Neural progenitor cell (in vitro differentiated cells): Measurements from ENCODE around the gene IRF1. TPM values are rescaled to one million over a fixed set of nuclear protein-coding genes. Genes with fewer than 3 reads are reported as not detected.
"Not testable (repeated sequence)": the region's sequence is repeated elsewhere in the genome, so short reads cannot be mapped to it uniquely, and the experiment has no call there.

Source experiments
- DNase-seq: peaks from one replicate; pipeline ENCODE4 v3.0.0-alpha.2; 2016; ENCODE audit warnings: low spot score
- H2AFZ ChIP-seq: fragments of 200-600 bp; sonication (generic); replicated peaks from 2 replicates; pipeline ENCODE4 v1.6.1; 2016; ENCODE audit warnings: antibody characterized with exemption
- H3F3A ChIP-seq: fragments of 200-600 bp; sonication (generic); 2 replicates; pipeline ENCODE4 v1.6.1; 2016; ENCODE audit warnings: antibody characterized with exemption, low read depth
- H3K27ac ChIP-seq: fragments of 200-600 bp; sonication (generic); 2 replicates; pipeline ENCODE4 v1.5.1; 2016; ENCODE audit warnings: mild to moderate bottlenecking
- H3K27me3 ChIP-seq: fragments of 200-600 bp; sonication (generic); 2 replicates; pipeline ENCODE4 v1.6.1; 2016; ENCODE audit warnings: mild to moderate bottlenecking, moderate library complexity
- H3K36me3 ChIP-seq: fragments of 200-600 bp; sonication (generic); 2 replicates; pipeline ENCODE4 v1.5.1; 2016
- H3K4me1 ChIP-seq: fragments of 200-600 bp; sonication (generic); 2 replicates; pipeline ENCODE4 v1.6.1; 2016; ENCODE audit warnings: mixed run types
- H3K4me2 ChIP-seq: fragments of 200-600 bp; sonication (generic); 2 replicates; pipeline ENCODE4 v1.6.1; 2016
- H3K4me3 ChIP-seq: fragments of 200-600 bp; sonication (generic); 2 replicates; pipeline ENCODE4 v1.5.1; 2016
- H3K79me2 ChIP-seq: fragments of 200-600 bp; sonication (generic); 2 replicates; pipeline ENCODE4 v1.6.1; 2016; ENCODE audit warnings: low read depth
- H3K9ac ChIP-seq: fragments of 200-600 bp; sonication (generic); 2 replicates; pipeline ENCODE4 v1.6.1; 2016
- H3K9me3 ChIP-seq: fragments of 200-600 bp; sonication (generic); 2 replicates; pipeline ENCODE4 v1.5.1; 2016; ENCODE audit warnings: low read depth
- H4K20me1 ChIP-seq: fragments of 200-600 bp; sonication (generic); 2 replicates; pipeline ENCODE4 v1.6.1; 2016; ENCODE audit warnings: low read depth
- H3K27ac Mint-ChIP-seq: 3 replicates; pipeline ENCODE4 v1.8.0; 2021; ENCODE audit warnings: mixed read lengths
- H3K27me3 Mint-ChIP-seq: 2 replicates; pipeline ENCODE4 v1.8.0; 2022; ENCODE audit warnings: low read depth, mild to moderate bottlenecking, inconsistent platforms, moderate library complexity, mixed read lengths; ENCODE audit not compliant: insufficient read depth
- H3K36me3 Mint-ChIP-seq: 3 replicates; pipeline ENCODE4 v1.8.0; 2021; ENCODE audit warnings: mixed read lengths
- H3K4me1 Mint-ChIP-seq: 3 replicates; pipeline ENCODE4 v1.8.0; 2021; ENCODE audit warnings: mixed read lengths
- H3K4me3 Mint-ChIP-seq: 3 replicates; pipeline ENCODE4 v1.8.0; 2021; ENCODE audit warnings: mild to moderate bottlenecking, moderate library complexity, mixed read lengths
- H3K9me3 Mint-ChIP-seq: 3 replicates; pipeline ENCODE4 v1.8.0; 2020; ENCODE audit warnings: mixed read lengths
- CTCF ChIP-seq: fragments of 200-600 bp; sonication (generic); IDR thresholded peaks from 2 replicates; pipeline ENCODE4 v1.5.1; 2017; ENCODE audit warnings: antibody characterized with exemption, mild to moderate bottlenecking
- EZH2 ChIP-seq: fragments of 200-600 bp; sonication (generic); IDR thresholded peaks from 2 replicates; pipeline ENCODE4 v1.6.1; 2017; ENCODE audit warnings: antibody characterized with exemption, mild to moderate bottlenecking, moderate library complexity
- EZH2phosphoT487 ChIP-seq: fragments of 200-600 bp; sonication (generic); IDR thresholded peaks from 2 replicates; pipeline ENCODE4 v1.6.1; 2017; ENCODE audit warnings: antibody characterized with exemption
- total RNA-seq: library from RNA; depleted of rRNA; stranded (reverse); fragments of >200 nt; gene quantifications from 2 replicates; pipeline ENCODE4 v1.2.3, GENCODE V29; 2015; ENCODE audit warnings: low replicate concordance

IRF1 gene
- total RNA-seq, 1 donor from 2014 or later: 7.1 TPM

GRCh38 chr5:132526974-132527564 lies 36.5 kb upstream of the IRF1 start:
- no peaks in the 10 kb centered on the region for H3K9me3 Mint-ChIP-seq
- no peaks in the 10 kb centered on the region for H3K9me3 ChIP-seq
- no peak overlapping the region for H3K27ac ChIP-seq
- no peak overlapping the region for H3K27ac Mint-ChIP-seq
- H3K36me3 Mint-ChIP-seq: no peaks in the 10 kb centered on the region
- H3F3A ChIP-seq: no peaks in the 10 kb centered on the region
- H3K27me3 Mint-ChIP-seq: peaks cover 4% of the 10 kb centered on the region
- H3K4me1 Mint-ChIP-seq: peaks cover 2% of the 10 kb centered on the region
- H3K4me3 Mint-ChIP-seq: no peak overlapping the region
- no peak for DNase-seq
- H3K27me3 ChIP-seq: no peaks in the 10 kb centered on the region
- no peak overlapping the region for H3K9ac ChIP-seq
- H3K79me2 ChIP-seq: no peaks in the 10 kb centered on the region
- H2AFZ ChIP-seq: peak overlapping the region; percentile 99
- H4K20me1 ChIP-seq: no peaks in the 10 kb centered on the region
- TF ChIP-seq EZH2 (no peak), CTCF (no peak), EZH2phosphoT487 (no peak)
- H3K4me1 ChIP-seq: no peaks in the 10 kb centered on the region
- peak overlapping the region; percentile 65 for H3K4me2 ChIP-seq
- H3K36me3 ChIP-seq: no peaks in the 10 kb centered on the region
- no peak overlapping the region for H3K4me3 ChIP-seq

- peak overlapping the region; percentile 30 for H3K4me3 ChIP-seq
Observed at GRCh38 chr5:132526290-132526973, 35.9 kb upstream of the IRF1 start.

GRCh38 chr5:132525299-132525724 lies 34.7 kb upstream of the IRF1 start:
- Histone ChIP-seq H3K27ac (no peak overlapping the region), H3K79me2 (no peaks in the 10 kb centered on the region), H4K20me1 (no peaks in the 10 kb centered on the region), H3K27me3 (no peaks in the 10 kb centered on the region), H3F3A (no peaks in the 10 kb centered on the region), H3K9me3 (peaks cover 6% of the 10 kb centered on the region), H2AFZ (no peak overlapping the region), H3K4me2 (no peak overlapping the region), H3K4me1 (no peaks in the 10 kb centered on the region), H3K4me3 (no peak overlapping the region), H3K36me3 (no peaks in the 10 kb centered on the region), H3K9ac (no peak overlapping the region)
- Mint-ChIP-seq H3K36me3 (no peaks in the 10 kb centered on the region), H3K9me3 (peaks cover 4% of the 10 kb centered on the region), H3K4me3 (no peak overlapping the region), H3K27ac (no peak overlapping the region), H3K4me1 (peaks cover 2% of the 10 kb centered on the region), H3K27me3 (peaks cover 4% of the 10 kb centered on the region)
- TF ChIP-seq EZH2phosphoT487 (no peak), EZH2 (no peak), CTCF (no peak)
- DNase-seq: no peak

More at GRCh38 chr5:132526290-132526973, 35.9 kb upstream of the IRF1 start:
- no peaks in the 10 kb centered on the region for H3K36me3 ChIP-seq
- peaks cover 2% of the 10 kb centered on the region for H3K4me1 Mint-ChIP-seq
- no peaks in the 10 kb centered on the region for H3F3A ChIP-seq
- H3K27me3 Mint-ChIP-seq: peaks cover 4% of the 10 kb centered on the region
- no peaks in the 10 kb centered on the region for H3K4me1 ChIP-seq
- H3K9ac ChIP-seq: no peak overlapping the region
- H3K36me3 Mint-ChIP-seq: no peaks in the 10 kb centered on the region
- peak overlapping the region; percentile 99 for H2AFZ ChIP-seq
- no peak overlapping the region for H3K4me3 Mint-ChIP-seq
- no peaks in the 10 kb centered on the region for H3K27me3 ChIP-seq
- DNase-seq: peak; percentile 72
- no peaks in the 10 kb centered on the region for H4K20me1 ChIP-seq
- H3K27ac Mint-ChIP-seq: peak overlapping the region; percentile 66
- TF ChIP-seq CTCF (peak; percentile 97), EZH2 (no peak)
- H3K9me3 ChIP-seq: peaks cover 2% of the 10 kb centered on the region
- H3K4me2 ChIP-seq: peak overlapping the region; percentile 65
- no peaks in the 10 kb centered on the region for H3K9me3 Mint-ChIP-seq
- no peaks in the 10 kb centered on the region for H3K79me2 ChIP-seq
- H3K27ac ChIP-seq: no peak overlapping the region

GRCh38 chr5:132524877-132525276 lies 34.3 kb upstream of the IRF1 start:
- H3K27ac ChIP-seq, H3K27me3 Mint-ChIP-seq, H2AFZ ChIP-seq, H4K20me1 ChIP-seq, H3F3A ChIP-seq, H3K9me3 Mint-ChIP-seq, H3K9ac ChIP-seq, H3K4me1 Mint-ChIP-seq, H3K4me2 ChIP-seq, H3K9me3 ChIP-seq, H3K36me3 ChIP-seq, H3K79me2 ChIP-seq, H3K36me3 Mint-ChIP-seq, H3K4me3 Mint-ChIP-seq, DNase-seq, H3K4me3 ChIP-seq, H3K27ac Mint-ChIP-seq, H3K4me1 ChIP-seq, H3K27me3 ChIP-seq: not testable (repeated sequence)

- not testable (repeated sequence) for H3F3A ChIP-seq, H3K4me3 Mint-ChIP-seq, H3K27ac Mint-ChIP-seq, H2AFZ ChIP-seq, H3K9ac ChIP-seq, H4K20me1 ChIP-seq, H3K36me3 ChIP-seq, H3K27ac ChIP-seq, DNase-seq, H3K4me2 ChIP-seq, H3K4me1 ChIP-seq, H3K4me3 ChIP-seq, H3K9me3 Mint-ChIP-seq, H3K27me3 Mint-ChIP-seq, H3K79me2 ChIP-seq, H3K9me3 ChIP-seq, H3K36me3 Mint-ChIP-seq, H3K4me1 Mint-ChIP-seq, H3K27me3 ChIP-seq
Observed at GRCh38 chr5:132522067-132522466, 31.5 kb upstream of the IRF1 start.
